Activated B cell treated with CpG ODN at 0.5 μM for 24 hours (primary cell): ENCODE data around the gene CRABP1. TPM values are rescaled to one million over a fixed set of nuclear protein-coding genes. Genes with fewer than 3 reads are reported as not detected.

Experiments used
- ATAC-seq: fragments of 200-7000 bp; cut with Tn5 transposase; one replicate; pipeline ENCODE4 v1.10.0; 2021; ENCODE audit warnings: low read depth, mild to moderate bottlenecking, moderate library complexity
- CTCF ChIA-PET: fragments of 350-600 bp; sonication (Branson Sonifier 250); formaldehyde crosslinking; loops from one replicate; lab custom pipeline; 2021; ENCODE audit warnings: antibody characterized with exemption; lab: Charles Lee
- POLR2A ChIA-PET: fragments of 350-600 bp; sonication (Branson Sonifier 250); formaldehyde crosslinking; loops from one replicate; lab custom pipeline; 2021; ENCODE audit warnings: antibody characterized with exemption; lab: Charles Lee
- DNase-seq: peaks from one replicate; pipeline ENCODE4 v3.0.0; 2022
- H3K27ac Mint-ChIP-seq: one replicate; pipeline ENCODE4 v1.8.0; 2020; ENCODE audit warnings: mixed read lengths
- H3K27me3 Mint-ChIP-seq: one replicate; pipeline ENCODE4 v1.8.0; 2021; ENCODE audit warnings: mixed read lengths
- H3K36me3 Mint-ChIP-seq: one replicate; pipeline ENCODE4 v1.8.0; 2021; ENCODE audit warnings: low read depth, mixed read lengths
- H3K4me1 Mint-ChIP-seq: one replicate; pipeline ENCODE4 v1.8.0; 2021; ENCODE audit warnings: mixed read lengths
- H3K4me3 Mint-ChIP-seq: one replicate; pipeline ENCODE4 v1.8.0; 2020; ENCODE audit warnings: mild to moderate bottlenecking, mixed read lengths
- H3K9me3 Mint-ChIP-seq: one replicate; pipeline ENCODE4 v1.8.0; 2020; ENCODE audit warnings: mixed read lengths
- intact Hi-C: fragments of 100-400 bp; cut with micrococcal nuclease; formaldehyde crosslinking; loops from one replicate; pipeline ENCODE4 v1.15.1; 2024
- total RNA-seq: library from RNA; stranded (reverse); gene quantifications from 2 replicates; pipeline ENCODE4 v1.2.3, GENCODE V29; 2022
- TF ChIP-seq, protein P1 (sequence below): fragments of 200-600 bp; IDR thresholded peaks from one replicate; pipeline ENCODE4 v1.8.0; 2022; ENCODE audit warnings: antibody characterized with exemption, mild to moderate bottlenecking

Gene CRABP1
- total RNA-seq, 1 donor from 2014 or later, result not detected

DNA sequence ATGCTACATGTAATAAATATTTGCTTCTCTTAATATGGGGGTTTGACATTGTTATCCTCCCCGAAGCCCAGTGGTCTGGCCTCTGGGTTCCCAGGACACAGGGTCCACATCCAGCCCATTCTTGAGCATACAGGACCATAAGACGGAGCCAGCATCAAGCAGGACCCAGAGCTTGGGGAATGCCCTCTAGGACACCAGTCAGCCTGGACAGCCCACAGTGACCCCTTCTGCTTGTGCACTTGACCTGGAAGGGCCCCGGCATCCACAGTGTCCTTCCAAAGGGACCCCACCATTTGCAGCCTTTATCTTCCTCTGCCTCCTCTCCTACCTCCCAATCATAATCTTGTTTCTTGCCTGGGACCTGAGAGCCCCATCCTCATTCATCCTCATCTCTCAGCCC, 51.6 kb downstream of the CRABP1 start:
- ChIA-PET POLR2A (no interaction called here), CTCF (no interaction called here)
- ATAC-seq (no peak), DNase-seq (no peak)
- no peaks in the 10 kb centered on the region for H3K36me3 Mint-ChIP-seq
- intact Hi-C loops, result no loop called here
- no peak overlapping the region for H3K4me3 Mint-ChIP-seq
- TF ChIP-seq, protein P1, sequence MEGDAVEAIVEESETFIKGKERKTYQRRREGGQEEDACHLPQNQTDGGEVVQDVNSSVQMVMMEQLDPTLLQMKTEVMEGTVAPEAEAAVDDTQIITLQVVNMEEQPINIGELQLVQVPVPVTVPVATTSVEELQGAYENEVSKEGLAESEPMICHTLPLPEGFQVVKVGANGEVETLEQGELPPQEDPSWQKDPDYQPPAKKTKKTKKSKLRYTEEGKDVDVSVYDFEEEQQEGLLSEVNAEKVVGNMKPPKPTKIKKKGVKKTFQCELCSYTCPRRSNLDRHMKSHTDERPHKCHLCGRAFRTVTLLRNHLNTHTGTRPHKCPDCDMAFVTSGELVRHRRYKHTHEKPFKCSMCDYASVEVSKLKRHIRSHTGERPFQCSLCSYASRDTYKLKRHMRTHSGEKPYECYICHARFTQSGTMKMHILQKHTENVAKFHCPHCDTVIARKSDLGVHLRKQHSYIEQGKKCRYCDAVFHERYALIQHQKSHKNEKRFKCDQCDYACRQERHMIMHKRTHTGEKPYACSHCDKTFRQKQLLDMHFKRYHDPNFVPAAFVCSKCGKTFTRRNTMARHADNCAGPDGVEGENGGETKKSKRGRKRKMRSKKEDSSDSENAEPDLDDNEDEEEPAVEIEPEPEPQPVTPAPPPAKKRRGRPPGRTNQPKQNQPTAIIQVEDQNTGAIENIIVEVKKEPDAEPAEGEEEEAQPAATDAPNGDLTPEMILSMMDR, result no peak
- no peaks in the 10 kb centered on the region for H3K9me3 Mint-ChIP-seq
- H3K27me3 Mint-ChIP-seq, result peaks cover 12% of the 10 kb centered on the region
- H3K27ac Mint-ChIP-seq, result no peak overlapping the region
- H3K4me1 Mint-ChIP-seq, result no peaks in the 10 kb centered on the region

- no peaks in the 10 kb centered on the region for H3K9me3 Mint-ChIP-seq
- CTCF ChIA-PET, result no interaction called here
These were observed 52.3 kb downstream of the CRABP1 start for GRCh38 chr15:78392430-78392829.

DNA sequence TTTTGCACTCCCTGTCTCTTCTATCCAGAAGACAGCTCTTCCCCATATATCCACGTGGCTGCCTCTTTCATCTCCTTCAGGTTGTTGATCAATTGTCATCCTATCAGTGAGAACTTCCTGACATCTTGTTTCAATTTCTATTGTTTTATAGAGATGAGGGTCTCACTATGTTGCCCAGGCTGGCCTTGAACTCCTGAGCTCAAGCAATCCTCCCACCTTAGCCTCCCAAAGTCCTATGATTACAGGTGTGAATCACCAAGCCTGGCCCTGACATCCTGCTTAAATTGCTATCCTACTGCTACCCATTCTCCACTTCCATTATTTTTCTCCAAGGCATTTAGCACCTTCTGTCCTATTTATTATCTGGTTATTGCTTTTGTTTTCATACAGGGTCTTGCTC, 53.0 kb downstream of the CRABP1 start:
- H3K4me3 Mint-ChIP-seq, result no peak overlapping the region
- intact Hi-C loops, result no loop called here
- H3K4me1 Mint-ChIP-seq, result no peaks in the 10 kb centered on the region
- ChIA-PET CTCF (no interaction called here), POLR2A (no interaction called here)
- H3K9me3 Mint-ChIP-seq, result no peaks in the 10 kb centered on the region
- ATAC-seq (no peak), DNase-seq (no peak)
- H3K36me3 Mint-ChIP-seq, result no peaks in the 10 kb centered on the region
- peaks cover 12% of the 10 kb centered on the region for H3K27me3 Mint-ChIP-seq
- TF ChIP-seq, protein P1, result no peak
- H3K27ac Mint-ChIP-seq, result no peak overlapping the region

More at GRCh38 chr15:78392430-78392829, 52.3 kb downstream of the CRABP1 start:
- Mint-ChIP-seq H3K4me3 (no peak overlapping the region), H3K4me1 (no peaks in the 10 kb centered on the region), H3K36me3 (no peaks in the 10 kb centered on the region), H3K27ac (no peak overlapping the region), H3K27me3 (peaks cover 12% of the 10 kb centered on the region)
- no peak for DNase-seq
- TF ChIP-seq, protein P1, result no peak
- intact Hi-C loops, result no loop called here
- POLR2A ChIA-PET, result no interaction called here
- no peak for ATAC-seq

- Mint-ChIP-seq H3K9me3 (no peaks in the 10 kb centered on the region), H3K4me1 (no peaks in the 10 kb centered on the region), H3K27me3 (peaks cover 10% of the 10 kb centered on the region), H3K27ac (no peak overlapping the region), H3K36me3 (no peaks in the 10 kb centered on the region), H3K4me3 (no peak overlapping the region)
- no peak for DNase-seq
- intact Hi-C loops, result no loop called here
- TF ChIP-seq, protein P1, result no peak
- POLR2A ChIA-PET, result no interaction called here
- CTCF ChIA-PET, result no interaction called here
- no peak for ATAC-seq
These were observed 53.9 kb downstream of the CRABP1 start for GRCh38 chr15:78394026-78394425.

DNA sequence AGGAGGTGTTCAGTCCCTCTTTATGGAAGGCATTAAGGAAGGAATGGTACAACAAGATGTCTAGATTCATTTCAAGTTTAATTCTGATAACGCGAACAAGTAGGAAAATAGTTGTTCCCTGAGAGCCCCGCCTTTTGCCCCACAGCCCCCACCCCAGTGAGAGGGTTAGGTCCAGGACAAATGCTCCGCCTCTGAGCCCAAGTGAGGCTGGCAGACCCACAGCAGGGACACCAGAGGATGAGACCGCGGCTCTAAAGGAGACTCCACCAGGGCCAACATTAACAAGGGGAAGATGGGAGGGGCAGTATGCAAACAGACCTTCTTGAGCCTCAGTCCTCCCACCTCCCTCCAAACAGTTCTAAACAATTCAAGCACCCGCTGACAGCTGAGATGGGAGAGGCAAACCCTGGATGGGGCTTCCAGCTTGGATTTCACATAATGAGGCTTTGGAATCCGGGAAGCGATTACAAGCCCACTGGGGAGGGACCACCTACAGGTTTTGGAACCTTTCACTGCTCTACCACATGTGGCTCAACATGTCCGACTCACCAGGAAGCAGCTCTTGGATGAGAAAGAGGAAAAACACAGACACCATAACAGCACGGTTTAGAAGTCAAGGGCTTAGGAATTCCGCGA, 54.9 kb downstream of the CRABP1 start:
- intact Hi-C loops, result no loop called here
- Mint-ChIP-seq H3K27ac (no peak overlapping the region), H3K27me3 (peaks cover 5% of the 10 kb centered on the region), H3K36me3 (no peaks in the 10 kb centered on the region), H3K4me1 (no peaks in the 10 kb centered on the region), H3K9me3 (no peaks in the 10 kb centered on the region), H3K4me3 (no peak overlapping the region)
- ChIA-PET CTCF (no interaction called here), POLR2A (no interaction called here)
- TF ChIP-seq, protein P1, result no peak
- ATAC-seq (no peak), DNase-seq (no peak)
